HG02884 (cell line): ENCODE results near the gene GIGYF1.

Experiments
- ATAC-seq: cut with Tn5 transposase; IDR thresholded peaks from one replicate; pipeline ENCODE4 v1.9.1; 2021; ENCODE audit warnings: mild to moderate bottlenecking, moderate library complexity; ENCODE audit not compliant: unreplicated experiment

Gene GIGYF1

DNA sequence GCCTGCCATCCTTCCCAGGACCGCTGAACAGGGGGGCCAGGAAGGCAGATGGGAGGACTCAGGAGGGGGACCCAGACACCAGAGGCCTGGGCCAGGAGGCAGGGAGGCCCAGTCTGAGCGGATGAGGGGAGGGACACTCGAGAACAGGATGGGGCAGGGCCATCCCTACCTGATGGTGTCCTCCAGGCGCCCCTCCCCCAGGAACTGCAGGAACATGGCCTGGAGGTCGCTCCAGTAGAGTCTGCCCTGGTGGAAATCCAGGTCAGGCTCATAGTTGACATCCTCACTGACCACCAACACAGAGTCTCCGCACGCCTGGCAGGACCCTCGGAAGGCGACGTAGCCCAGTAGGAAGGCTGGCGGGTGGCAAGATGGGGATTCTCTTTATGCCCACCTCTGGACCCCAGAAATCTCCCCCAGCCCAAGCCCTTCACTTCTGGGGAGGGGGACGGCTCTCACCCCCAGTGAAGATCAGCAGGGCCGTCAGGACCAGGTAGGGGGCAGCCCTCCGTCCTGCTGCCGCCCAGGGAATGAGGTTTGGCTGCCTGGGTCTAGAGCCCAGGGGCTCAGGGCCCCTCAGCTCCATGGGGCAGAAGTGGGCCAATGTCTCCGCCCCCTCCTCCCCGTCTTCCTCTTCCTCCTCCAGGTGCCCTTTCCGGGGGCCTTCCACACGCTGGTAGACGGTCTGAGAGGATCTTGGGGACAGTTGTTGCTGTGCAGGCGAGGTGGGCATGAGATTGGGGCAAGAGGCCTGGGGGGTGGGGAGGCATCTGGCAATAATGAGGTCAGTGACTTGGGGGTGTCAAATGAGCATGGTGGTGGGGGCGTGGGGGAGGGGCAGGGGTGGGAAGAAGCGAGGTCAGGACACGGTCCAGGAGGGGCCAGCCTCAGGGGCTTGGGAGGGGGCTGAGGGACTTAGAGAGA is 53.3 kb downstream of the GIGYF1 start:
- no peak for ATAC-seq

DNA sequence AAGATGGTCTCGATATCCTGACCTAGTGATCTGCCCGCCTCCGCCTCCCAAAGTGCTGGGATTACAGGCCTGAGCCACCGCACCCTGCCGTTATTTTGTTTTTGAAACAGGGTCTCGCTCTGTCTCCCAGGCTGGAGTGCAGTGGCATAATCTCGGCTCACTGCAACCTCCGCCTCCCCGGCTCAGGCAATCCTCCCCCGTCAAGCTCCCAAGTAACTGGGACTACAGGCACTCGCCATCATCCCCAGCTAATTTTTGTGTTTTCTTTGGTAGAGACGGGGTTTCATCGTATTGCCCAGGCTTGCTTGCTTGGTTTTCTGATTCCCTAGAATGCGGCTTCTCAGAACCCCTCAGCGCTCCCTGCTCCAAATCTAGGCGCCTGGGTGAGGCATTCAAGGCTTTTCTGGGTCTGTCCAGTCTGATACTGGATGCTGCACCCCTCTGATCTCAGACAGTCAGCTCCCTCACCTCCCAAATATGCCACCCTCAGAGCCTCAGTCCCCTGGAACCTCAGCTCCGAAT is 54.0 kb downstream of the GIGYF1 start:
- ATAC-seq, result no peak

DNA sequence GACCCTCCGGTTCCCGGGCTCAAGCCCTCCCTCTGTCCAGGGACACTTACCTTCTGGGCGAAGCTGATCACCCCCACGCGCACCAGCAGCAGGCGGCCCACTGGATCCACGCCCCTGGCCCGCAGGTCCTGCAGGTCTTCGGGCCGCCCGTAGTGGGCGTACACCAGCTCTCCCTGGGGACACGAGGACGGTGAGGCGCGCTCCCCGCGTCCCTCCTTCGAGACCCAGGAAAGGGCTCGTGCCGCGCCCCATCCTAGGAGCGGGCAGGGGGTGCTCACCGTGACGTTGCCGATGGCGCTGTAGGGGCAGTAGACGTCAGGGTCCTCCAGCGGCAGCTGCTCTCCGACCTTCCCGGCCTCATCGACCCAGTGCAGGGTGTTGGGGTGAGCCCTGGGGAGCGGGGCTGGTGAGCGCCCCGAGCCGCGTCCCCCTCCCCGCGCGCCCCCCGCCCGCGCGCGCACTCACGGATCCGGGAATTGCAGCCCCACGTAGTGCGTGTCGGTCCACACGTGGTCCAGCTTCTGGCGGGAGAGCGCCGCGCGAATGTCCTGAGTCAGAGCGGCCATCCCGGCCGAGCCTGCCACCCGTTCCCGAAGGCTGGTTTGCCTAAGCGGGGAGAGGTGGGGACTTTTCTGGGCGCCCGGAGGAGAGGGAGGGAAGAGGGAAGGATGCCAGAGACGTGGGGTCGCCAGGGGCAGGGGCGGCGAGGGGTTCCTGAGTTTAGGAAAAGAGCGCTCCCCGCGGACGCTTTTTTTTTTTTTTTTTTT is 60.9 kb downstream of the GIGYF1 start:
- no peak for ATAC-seq

DNA sequence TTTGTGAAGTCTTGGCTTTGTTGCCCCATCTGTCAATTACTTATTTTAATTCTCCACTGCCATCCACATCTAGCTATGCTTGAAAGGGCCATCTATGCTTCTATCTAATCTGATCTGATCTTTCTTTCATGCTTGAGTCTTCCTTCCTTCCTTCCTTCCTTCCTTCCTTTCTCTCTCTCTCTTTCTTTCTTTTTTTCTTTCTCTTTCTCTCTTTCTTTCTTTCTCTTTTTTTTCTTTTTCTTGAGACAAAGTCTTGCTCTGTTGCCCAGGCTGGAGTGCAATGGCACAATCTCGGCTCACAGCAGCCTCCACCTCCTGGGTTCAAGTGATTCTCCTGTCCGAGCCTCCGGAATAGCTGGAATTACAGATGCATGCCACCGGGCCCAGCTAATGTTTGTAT is 64.0 kb downstream of the GIGYF1 start:
- ATAC-seq, result no peak
